PC-3 (cell line): ENCODE results near the gene SPINT3. TPM values are rescaled to one million over a fixed set of nuclear protein-coding genes. Genes with fewer than 3 reads are reported as not detected.

Experiments used
- ATAC-seq: fragments of 200-7000 bp; cut with Tn5 transposase; 2 replicates; pipeline ENCODE4 v1.9.1; 2020; ENCODE audit warnings: mild to moderate bottlenecking, moderate library complexity
- Bru-seq: library from RNA; stranded (reverse); fragments of 400-500 nt; gene quantifications from one replicate; lab custom pipeline; 2021; lab: Mats Ljungman, UMichigan
- BruChase-seq, 2 experiments: library from RNA; stranded (reverse); fragments of 400-500 nt; gene quantifications; one replicate each; lab custom pipeline; 2021; lab: Mats Ljungman, UMichigan
- BruUV-seq: library from RNA; stranded (reverse); fragments of 400-500 nt; replicated peaks from 2 replicates; lab custom pipeline; 2021; lab: Mats Ljungman, UMichigan
- CTCF ChIA-PET: fragments of 300-600 bp; sonication (Branson Sonifier 250); formaldehyde crosslinking; loops from one replicate; lab custom pipeline; 2022; ENCODE audit warnings: antibody characterized with exemption; lab: Charles Lee
- POLR2A ChIA-PET: fragments of 300-600 bp; sonication (Branson Sonifier 250); formaldehyde crosslinking; loops from one replicate; lab custom pipeline; 2022; ENCODE audit warnings: antibody characterized with exemption; ENCODE audit not compliant: unreplicated experiment; lab: Charles Lee
- DNase-seq: peaks from one replicate; pipeline ENCODE4 v3.0.0-alpha.2; 2015
- H2AFZ ChIP-seq: fragments of 300-600 bp; sonication (generic); 2 replicates; pipeline ENCODE4 v1.6.0; 2016; ENCODE audit warnings: antibody characterized with exemption, low read length
- H3F3A ChIP-seq: fragments of 300-600 bp; sonication (generic); one replicate; pipeline ENCODE4 v1.6.0; 2017; ENCODE audit warnings: antibody characterized with exemption, low read length, control low read depth, mild to moderate bottlenecking; ENCODE audit not compliant: unreplicated experiment
- H3K27ac ChIP-seq: fragments of 300-600 bp; sonication (generic); 2 replicates; pipeline ENCODE4 v1.5.1; 2016; ENCODE audit warnings: mild to moderate bottlenecking, low read length
- H3K27me3 ChIP-seq: fragments of 300-600 bp; sonication (generic); 2 replicates; pipeline ENCODE4 v1.6.1; 2016; ENCODE audit warnings: low read length, mixed read lengths
- H3K36me3 ChIP-seq: fragments of 300-600 bp; sonication (generic); 2 replicates; pipeline ENCODE4 v1.6.1; 2016; ENCODE audit warnings: low read depth, mixed run types, low read length, mixed read lengths
- H3K4me1 ChIP-seq: fragments of 300-600 bp; sonication (generic); 2 replicates; pipeline ENCODE4 v1.5.1; 2016; ENCODE audit warnings: low read length; ENCODE audit not compliant: insufficient read depth
- H3K4me2 ChIP-seq: fragments of 300-600 bp; sonication (generic); 2 replicates; pipeline ENCODE4 v1.6.0; 2016; ENCODE audit warnings: low read length
- H3K4me3 ChIP-seq: fragments of 300-600 bp; sonication (generic); 2 replicates; pipeline ENCODE4 v1.5.1; 2016; ENCODE audit warnings: mild to moderate bottlenecking, low read length, mixed read lengths
- H3K79me2 ChIP-seq: fragments of 300-600 bp; sonication (generic); 2 replicates; pipeline ENCODE4 v1.6.1; 2017; ENCODE audit warnings: low read length, mixed read lengths
- H3K9ac ChIP-seq: fragments of 300-600 bp; sonication (generic); 2 replicates; pipeline ENCODE4 v1.6.0; 2016; ENCODE audit warnings: mild to moderate bottlenecking, low read length
- H3K9me2 ChIP-seq: fragments of 300-600 bp; sonication (generic); replicated peaks from 2 replicates; pipeline ENCODE4 v1.6.1; 2016; ENCODE audit warnings: mixed run types, low read length, mixed read lengths
- H3K9me3 ChIP-seq: fragments of 300-600 bp; sonication (generic); 2 replicates; pipeline ENCODE4 v1.6.1; 2016; ENCODE audit warnings: low read length, mixed read lengths
- H4K20me1 ChIP-seq: fragments of 300-600 bp; sonication (generic); 2 replicates; pipeline ENCODE4 v1.6.1; 2016; ENCODE audit warnings: low read length, mixed read lengths
- EZH2 ChIP-seq: fragments of 300-600 bp; sonication (generic); IDR thresholded peaks from one replicate; pipeline ENCODE4 v1.6.1; 2017; ENCODE audit warnings: antibody characterized with exemption, mild to moderate bottlenecking, low read length; ENCODE audit not compliant: unreplicated experiment
- EZH2phosphoT487 ChIP-seq: fragments of 300-600 bp; sonication (generic); IDR thresholded peaks from 2 replicates; pipeline ENCODE4 v1.6.1; 2018; ENCODE audit warnings: mild to moderate bottlenecking, antibody characterized with exemption, low read length, borderline replicate concordance
- intact Hi-C: fragments of 100-400 bp; cut with micrococcal nuclease; formaldehyde crosslinking; loops from 2 replicates; pipeline ENCODE4 v1.9.0; 2023
- long read RNA-seq: library from polyadenylated mRNA; unstranded; transcript quantifications from one replicate; pipeline ENCODE4 v2.0.0, GENCODE V29; 2021; ENCODE audit not compliant: unreplicated experiment
- total RNA-seq: library from RNA; depleted of rRNA; stranded (reverse); fragments of >200 nt; gene quantifications from 2 replicates; pipeline ENCODE4 v1.2.3, GENCODE V29; 2014; rRNA removed
- TF ChIP-seq, protein P1 (sequence below): fragments of 300-600 bp; sonication (generic); conservative IDR thresholded peaks from 2 replicates; pipeline ENCODE4 v1.5.1; 2017; ENCODE audit warnings: antibody characterized with exemption, low read depth, mild to moderate bottlenecking, low read length

The SPINT3 gene, protein sequence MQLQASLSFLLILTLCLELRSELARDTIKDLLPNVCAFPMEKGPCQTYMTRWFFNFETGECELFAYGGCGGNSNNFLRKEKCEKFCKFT
- total RNA-seq (not detected in 2 replicates), Bru-seq, nascent RNA (percentile 14 among the genes with signal in this experiment), BruChase-seq, experiment 1, labeled RNA remaining after a 6-hour chase (not detected), BruChase-seq, experiment 2, labeled RNA remaining after a 2-hour chase (percentile 13 among the genes with signal in this experiment)
- long read RNA-seq = 0 reads

DNA sequence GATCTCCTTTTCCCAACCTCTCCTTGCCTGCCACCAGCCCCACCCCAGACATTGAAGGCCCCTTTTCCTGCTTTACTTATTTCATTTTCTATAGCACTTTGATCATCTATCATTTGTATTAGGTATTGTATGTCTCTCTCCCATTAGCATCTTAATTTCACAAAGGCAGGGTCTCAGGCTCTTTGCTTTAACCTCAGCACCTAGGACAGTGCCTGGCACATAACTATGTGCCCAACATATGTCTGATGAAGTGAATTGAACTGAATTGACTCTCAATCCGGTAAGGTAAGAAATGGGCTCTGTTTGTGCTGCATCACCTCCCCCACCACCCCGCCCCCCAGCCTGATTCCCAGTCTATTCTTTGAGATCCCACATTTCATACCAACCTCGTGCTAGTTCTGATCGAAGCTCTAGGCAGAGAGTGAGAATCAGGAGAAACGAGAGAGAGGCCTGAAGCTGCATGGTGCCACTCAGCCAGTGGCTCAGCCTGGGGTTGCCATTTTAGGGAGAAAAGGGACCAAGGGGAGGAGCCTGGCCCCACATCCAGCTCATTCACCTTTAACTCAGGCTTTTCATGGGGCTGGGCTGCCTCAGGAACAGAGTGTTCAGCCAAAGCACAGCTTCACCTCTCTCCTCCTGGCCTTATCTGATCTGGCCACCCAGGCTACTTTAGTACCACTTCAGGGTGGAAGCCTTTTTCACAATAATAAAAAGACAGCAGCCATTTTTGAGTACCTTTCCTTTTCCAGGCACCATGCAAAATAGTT, at the start of gene SPINT3:
SPINT3 (minus strand) TSS at position 476 of the 767 bp plus-strand sequence; CDS start at position 462, 14 bp downstream.
- Histone ChIP-seq H2AFZ (no peak within 1 kb of the TSS), H3F3A (no peaks in the 10 kb centered on the region), H3K9me3 (no peaks in the 10 kb centered on the region), H3K79me2 (no peaks in the 10 kb centered on the region), H4K20me1 (no peaks in the 10 kb centered on the region), H3K9me2 (no peaks in the 10 kb centered on the region), H3K4me3 (no peak within 1 kb of the TSS), H3K4me1 (peaks cover 16% of the 10 kb centered on the region), H3K9ac (no peak within 1 kb of the TSS), H3K36me3 (no peaks in the 10 kb centered on the region), H3K27ac (no peak within 1 kb of the TSS), H3K4me2 (no peak within 1 kb of the TSS), H3K27me3 (no peaks in the 10 kb centered on the region)
- ChIA-PET CTCF (no interaction called here), POLR2A (no interaction called here)
- no TSS peak for BruUV-seq
- intact Hi-C loops = no loop called here
- TF ChIP-seq, protein P1, sequence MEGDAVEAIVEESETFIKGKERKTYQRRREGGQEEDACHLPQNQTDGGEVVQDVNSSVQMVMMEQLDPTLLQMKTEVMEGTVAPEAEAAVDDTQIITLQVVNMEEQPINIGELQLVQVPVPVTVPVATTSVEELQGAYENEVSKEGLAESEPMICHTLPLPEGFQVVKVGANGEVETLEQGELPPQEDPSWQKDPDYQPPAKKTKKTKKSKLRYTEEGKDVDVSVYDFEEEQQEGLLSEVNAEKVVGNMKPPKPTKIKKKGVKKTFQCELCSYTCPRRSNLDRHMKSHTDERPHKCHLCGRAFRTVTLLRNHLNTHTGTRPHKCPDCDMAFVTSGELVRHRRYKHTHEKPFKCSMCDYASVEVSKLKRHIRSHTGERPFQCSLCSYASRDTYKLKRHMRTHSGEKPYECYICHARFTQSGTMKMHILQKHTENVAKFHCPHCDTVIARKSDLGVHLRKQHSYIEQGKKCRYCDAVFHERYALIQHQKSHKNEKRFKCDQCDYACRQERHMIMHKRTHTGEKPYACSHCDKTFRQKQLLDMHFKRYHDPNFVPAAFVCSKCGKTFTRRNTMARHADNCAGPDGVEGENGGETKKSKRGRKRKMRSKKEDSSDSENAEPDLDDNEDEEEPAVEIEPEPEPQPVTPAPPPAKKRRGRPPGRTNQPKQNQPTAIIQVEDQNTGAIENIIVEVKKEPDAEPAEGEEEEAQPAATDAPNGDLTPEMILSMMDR = no peak
- TF ChIP-seq EZH2phosphoT487 = no peak
- TF ChIP-seq EZH2 = no peak
- ATAC-seq = no peak
- DNase-seq = no peak

- Histone ChIP-seq H3K4me3 (no peak overlapping the region), H2AFZ (no peak overlapping the region), H4K20me1 (no peaks in the 10 kb centered on the region), H3K27ac (no peak overlapping the region), H3F3A (no peaks in the 10 kb centered on the region), H3K9me3 (no peaks in the 10 kb centered on the region), H3K79me2 (no peaks in the 10 kb centered on the region), H3K36me3 (no peaks in the 10 kb centered on the region), H3K4me1 (no peaks in the 10 kb centered on the region), H3K27me3 (peaks cover 64% of the 10 kb centered on the region), H3K4me2 (no peak overlapping the region), H3K9ac (no peak overlapping the region), H3K9me2 (no peaks in the 10 kb centered on the region)
- CTCF ChIA-PET = interaction anchor here (0.7 kb wide), 1 partner anchor 20 kb away, joined by 6 read pairs; no protein-coding TSS in a partner anchor
- BruUV-seq = no TSS peak
- POLR2A ChIA-PET = no interaction called here
- TF ChIP-seq EZH2phosphoT487 (no peak), EZH2 (no peak)
- TF ChIP-seq, protein P1 = no peak
- DNase-seq = no peak
- intact Hi-C loops = no loop called here
- no peak for ATAC-seq
Measured at GRCh38 chr20:45564760-45565276, 49.4 kb upstream of the SPINT3 start.
